ENCODE results near the gene INCENP. TPM values are rescaled to one million over a fixed set of nuclear protein-coding genes. Genes with fewer than 3 reads are reported as not detected.

The INCENP gene
- total RNA-seq, 2 donors from 2014 or later, result 35.1 to 93.4 TPM

- Histone ChIP-seq H3K36me3 (no peaks in the 10 kb centered on the region), H3K27ac (peak overlapping the region; percentile 51), H3K27me3 (no peaks in the 10 kb centered on the region), H3K9me3 (no peaks in the 10 kb centered on the region), H3K9ac (ENCODE audit: low read depth in 2 of 2, low read length in 2 of 2) (no peak overlapping the region), H3K4me3 (no peak overlapping the region), H3K4me1 (no peaks in the 10 kb centered on the region)
- intact Hi-C loops (cut with DNase I), result no loop called here
- no peak for TF ChIP-seq CTCF (IDR thresholded peaks at IDR 0.05)
- no peak for DNase-seq
Measured at GRCh38 chr11:62105667-62106191, 18.1 kb upstream of the INCENP start.

- H3K27ac ChIP-seq, result no peak overlapping the region
- intact Hi-C loops (cut with DNase I), result no loop called here
- no peaks in the 10 kb centered on the region for H3K4me1 ChIP-seq
- no peaks in the 10 kb centered on the region for H3K36me3 ChIP-seq
- H3K9ac ChIP-seq (ENCODE audit: low read depth in 2 of 2, low read length in 2 of 2), result no peak overlapping the region
- H3K4me3 ChIP-seq, result no peak overlapping the region
- no peak for DNase-seq
- peak; percentile 87 for TF ChIP-seq CTCF (IDR thresholded peaks at IDR 0.05)
- no peaks in the 10 kb centered on the region for H3K9me3 ChIP-seq
- no peaks in the 10 kb centered on the region for H3K27me3 ChIP-seq
Measured at GRCh38 chr11:62108017-62108750, 15.6 kb upstream of the INCENP start.

GRCh38 chr11:62108971-62109404, 14.8 kb upstream of the INCENP start:
- no peaks in the 10 kb centered on the region for H3K27me3 ChIP-seq
- no peaks in the 10 kb centered on the region for H3K36me3 ChIP-seq
- no peak for TF ChIP-seq CTCF (IDR thresholded peaks at IDR 0.05)
- H3K4me1 ChIP-seq, result no peaks in the 10 kb centered on the region
- H3K9me3 ChIP-seq, result no peaks in the 10 kb centered on the region
- intact Hi-C loops (cut with DNase I), result no loop called here
- H3K4me3 ChIP-seq, result no peak overlapping the region
- H3K9ac ChIP-seq (ENCODE audit: low read depth in 2 of 2, low read length in 2 of 2), result no peak overlapping the region
- DNase-seq, result no peak
- H3K27ac ChIP-seq, result no peak overlapping the region

GRCh38 chr11:62115085-62115694, 8.6 kb upstream of the INCENP start:
- no peak for TF ChIP-seq CTCF (IDR thresholded peaks at IDR 0.05)
- Histone ChIP-seq H3K9ac (ENCODE audit: low read depth in 2 of 2, low read length in 2 of 2) (no peak overlapping the region), H3K9me3 (no peaks in the 10 kb centered on the region), H3K4me1 (no peaks in the 10 kb centered on the region), H3K4me3 (no peak overlapping the region), H3K27me3 (no peaks in the 10 kb centered on the region), H3K36me3 (no peaks in the 10 kb centered on the region), H3K27ac (no peak overlapping the region)
- no peak for DNase-seq
- intact Hi-C loops (cut with DNase I), result no loop called here

GRCh38 chr11:62116451-62116850, 7.4 kb upstream of the INCENP start:
- Histone ChIP-seq H3K4me1 (no peaks in the 10 kb centered on the region), H3K4me3 (no peak overlapping the region), H3K36me3 (no peaks in the 10 kb centered on the region), H3K9me3 (no peaks in the 10 kb centered on the region), H3K27ac (no peak overlapping the region), H3K9ac (ENCODE audit: low read depth in 2 of 2, low read length in 2 of 2) (no peak overlapping the region), H3K27me3 (no peaks in the 10 kb centered on the region)
- no peak for TF ChIP-seq CTCF (IDR thresholded peaks at IDR 0.05)
- DNase-seq, result no peak
- intact Hi-C loops (cut with DNase I), result no loop called here
